OCI-LY3 (cell line): Measurements from ENCODE around the gene WFDC12.

Source experiments
- CTCF ChIP-seq: fragments of 200-600, 300-600 bp; sonication (generic); IDR thresholded peaks from 2 replicates; pipeline ENCODE4 v1.5.1; 2014; ENCODE audit warnings: antibody characterized with exemption, low read length, low read depth
- EZH2phosphoT487 ChIP-seq: fragments of 200-600 bp; shearing (Covaris generic); IDR thresholded peaks from 2 replicates; pipeline ENCODE4 v1.6.1; 2018; ENCODE audit warnings: antibody characterized with exemption, mixed run types, low read depth

- no peak for TF ChIP-seq CTCF
- no peak for TF ChIP-seq EZH2phosphoT487
Observed at GRCh38 chr20:45156713-45157112, 32.4 kb upstream of the WFDC12 start.
